ENCODE measurements around the gene SST. TPM values are rescaled to one million over a fixed set of nuclear protein-coding genes. Genes with fewer than 3 reads are reported as not detected.

Gene SST
- polyA plus RNA-seq, 1 donor from 2014 or later: 9.7 TPM

GRCh38 chr3:187706971-187707370 lies 36.8 kb upstream of the SST start:
- H3K36me3 ChIP-seq (ENCODE audit: insufficient read depth, low read length): no peaks in the 10 kb centered on the region
- no peak overlapping the region for H2AFZ ChIP-seq (ENCODE audit: low read depth, low read length)
- H3F3A ChIP-seq (ENCODE audit: insufficient read depth, low read length, poor library complexity, severe bottlenecking): no peaks in the 10 kb centered on the region
- H3K9me3 ChIP-seq (ENCODE audit: low read length): no peaks in the 10 kb centered on the region
- no peak overlapping the region for H3K4me2 ChIP-seq (ENCODE audit: low read length)
- H3K9ac ChIP-seq (ENCODE audit: low read length): no peak overlapping the region
- TF ChIP-seq RAD21 (conservative IDR thresholded peaks at IDR 0.05) (no peak), TAF1 (IDR thresholded peaks at IDR 0.05; ENCODE audit: low read depth) (no peak), MXI1 (conservative IDR thresholded peaks at IDR 0.05; ENCODE audit: poor library complexity, severe bottlenecking) (no peak)
- H3K27ac ChIP-seq (ENCODE audit: low read length): no peak overlapping the region
- no peaks in the 10 kb centered on the region for H3K27me3 ChIP-seq (ENCODE audit: insufficient read depth, low read depth, low read length)
- H3K4me3 ChIP-seq (ENCODE audit: low read length): no peak overlapping the region
- no peaks in the 10 kb centered on the region for H3K9me2 ChIP-seq (ENCODE audit: insufficient read depth, low read length)
- no peaks in the 10 kb centered on the region for H4K20me1 ChIP-seq (ENCODE audit: insufficient read depth)
- H3K79me2 ChIP-seq (replicated peaks; ENCODE audit: insufficient read depth, low read length): no peaks in the 10 kb centered on the region

- H3K9me3 ChIP-seq (ENCODE audit: low read length): no peaks in the 10 kb centered on the region
- no peaks in the 10 kb centered on the region for H4K20me1 ChIP-seq (ENCODE audit: insufficient read depth)
- no peaks in the 10 kb centered on the region for H3K36me3 ChIP-seq (ENCODE audit: insufficient read depth, low read length)
- H3K27me3 ChIP-seq (ENCODE audit: insufficient read depth, low read depth, low read length): no peaks in the 10 kb centered on the region
- no peaks in the 10 kb centered on the region for H3K79me2 ChIP-seq (replicated peaks; ENCODE audit: insufficient read depth, low read length)
- no peak overlapping the region for H2AFZ ChIP-seq (ENCODE audit: low read depth, low read length)
- no peaks in the 10 kb centered on the region for H3K9me2 ChIP-seq (ENCODE audit: insufficient read depth, low read length)
- no peak overlapping the region for H3K27ac ChIP-seq (ENCODE audit: low read length)
- H3K9ac ChIP-seq (ENCODE audit: low read length): no peak overlapping the region
- no peak overlapping the region for H3K4me3 ChIP-seq (ENCODE audit: low read length)
- TF ChIP-seq SMC3 (conservative IDR thresholded peaks at IDR 0.05; ENCODE audit: poor library complexity) (no peak), REST (IDR thresholded peaks at IDR 0.05; ENCODE audit: borderline replicate concordance) (no peak), EZH2 (IDR thresholded peaks at IDR 0.05; ENCODE audit: borderline replicate concordance, insufficient read depth, low read length, poor library complexity, severe bottlenecking) (no peak), CTCF (IDR thresholded peaks at IDR 0.05; ENCODE audit: poor library complexity, severe bottlenecking) (no peak), TAF1 (IDR thresholded peaks at IDR 0.05; ENCODE audit: low read depth) (no peak), POLR2AphosphoS5 (IDR thresholded peaks at IDR 0.05) (no peak), RAD21 (conservative IDR thresholded peaks at IDR 0.05) (no peak), MXI1 (conservative IDR thresholded peaks at IDR 0.05; ENCODE audit: poor library complexity, severe bottlenecking) (no peak), EP300 (conservative IDR thresholded peaks at IDR 0.05; ENCODE audit: poor library complexity, severe bottlenecking) (no peak)
- H3K4me2 ChIP-seq (ENCODE audit: low read length): no peak overlapping the region
- H3F3A ChIP-seq (ENCODE audit: insufficient read depth, low read length, poor library complexity, severe bottlenecking): no peaks in the 10 kb centered on the region
These were observed 35.0 kb upstream of the SST start for GRCh38 chr3:187705164-187705563.

All from neural cell (in vitro differentiated cells).